HG03039 (cell line): ENCODE data around the gene WDR46.
"Not testable (repeated sequence)": the region's sequence is repeated elsewhere in the genome, so short reads cannot be mapped to it uniquely, and the experiment has no call there.

Experiments used
- ATAC-seq: cut with Tn5 transposase; IDR thresholded peaks from one replicate; pipeline ENCODE4 v1.9.1; 2021; ENCODE audit warnings: mild to moderate bottlenecking, moderate library complexity; ENCODE audit not compliant: unreplicated experiment

The WDR46 gene

DNA sequence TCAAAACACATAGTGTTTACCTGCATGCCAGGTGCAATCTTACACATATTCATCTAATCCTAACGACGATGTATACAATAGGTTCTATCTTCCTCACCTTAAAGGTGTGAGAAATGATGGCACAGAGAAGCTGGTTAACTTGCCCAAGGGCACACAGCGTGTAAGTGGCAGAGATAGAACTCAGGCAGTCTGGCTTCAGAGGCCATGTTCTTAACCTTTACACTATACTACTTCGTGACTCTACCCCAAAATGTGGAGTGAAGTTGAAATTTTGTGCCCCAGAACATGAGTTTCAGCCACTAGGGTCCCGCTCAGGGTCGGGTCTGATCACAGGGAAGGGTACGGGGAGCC is 17.9 kb downstream of the WDR46 start:
- ATAC-seq, result no peak

DNA sequence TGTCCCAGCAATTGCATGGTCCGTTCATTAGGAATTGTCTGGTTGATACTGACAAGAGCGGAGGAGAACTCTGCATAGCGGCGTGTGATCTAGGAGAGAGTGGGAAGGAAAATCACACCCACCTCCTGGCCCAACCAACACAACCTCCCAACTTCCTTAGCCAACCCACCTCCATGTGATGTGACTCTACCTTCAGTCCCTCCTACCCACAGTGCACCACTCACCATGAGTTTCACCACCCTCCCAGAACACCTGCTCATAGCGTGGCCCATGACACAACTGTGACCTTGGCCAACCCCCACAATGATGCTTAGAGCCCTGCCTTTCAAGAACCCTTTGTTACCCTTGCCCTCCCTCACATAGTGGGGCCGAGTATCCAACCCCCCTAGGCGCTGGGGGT is 25.0 kb downstream of the WDR46 start:
- ATAC-seq, result no peak

DNA sequence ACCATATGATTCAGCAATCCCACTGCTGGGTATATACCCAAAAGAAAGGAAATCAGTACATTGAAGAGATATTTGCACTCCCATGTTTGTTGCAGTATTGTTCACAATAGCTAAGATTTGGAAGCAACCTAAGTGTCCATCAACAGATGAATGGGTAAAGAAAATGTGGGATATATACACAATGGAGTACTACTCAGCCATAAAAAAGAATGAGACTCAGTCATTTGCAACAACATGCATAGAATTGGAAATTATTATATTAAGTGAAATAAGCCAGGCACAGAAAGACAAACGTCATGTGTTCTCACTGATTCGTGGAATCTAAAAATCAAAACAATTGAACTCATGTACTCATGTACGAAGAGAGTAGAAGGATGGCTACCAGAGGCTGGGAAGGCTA is 26.5 kb downstream of the WDR46 start:
- not testable (repeated sequence) for ATAC-seq

DNA sequence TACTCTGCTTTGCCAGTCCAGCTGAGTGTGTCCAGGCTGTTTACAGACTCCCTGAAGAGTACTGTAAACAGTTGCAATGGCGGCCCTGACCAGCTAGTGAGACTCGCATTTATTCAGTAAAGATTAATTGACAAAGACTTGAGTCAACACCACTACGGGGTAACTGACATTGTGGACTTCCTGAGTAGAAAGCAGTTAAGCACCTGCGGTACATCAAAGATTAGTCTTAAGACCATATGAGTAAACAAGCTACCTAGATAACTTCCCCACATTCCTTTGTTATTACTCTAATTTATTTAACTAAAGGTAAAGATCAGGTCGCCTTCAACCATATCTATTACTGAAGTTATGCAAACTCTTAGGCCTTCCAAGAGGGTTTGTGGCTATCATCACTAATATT is 30.0 kb downstream of the WDR46 start:
- ATAC-seq, result no peak

DNA sequence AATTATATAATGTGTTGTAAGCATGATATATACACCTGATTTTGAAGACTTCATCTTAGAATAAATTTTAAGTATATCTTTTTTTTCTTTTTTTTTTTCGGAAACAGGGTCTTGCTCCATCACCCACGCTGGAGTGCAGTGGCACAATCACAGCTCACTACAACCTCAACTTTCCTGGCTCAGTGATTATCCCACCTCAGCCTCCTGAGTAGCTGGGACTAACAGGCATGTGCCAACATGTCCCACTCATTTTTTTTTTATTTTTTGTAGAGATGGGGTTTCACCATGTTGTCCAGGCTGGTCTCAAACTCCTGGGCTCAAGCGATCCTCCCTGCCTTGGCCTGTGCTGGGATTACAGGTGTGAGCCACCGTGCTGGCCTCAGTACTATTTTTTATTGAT is 34.4 kb downstream of the WDR46 start:
- no peak for ATAC-seq

DNA sequence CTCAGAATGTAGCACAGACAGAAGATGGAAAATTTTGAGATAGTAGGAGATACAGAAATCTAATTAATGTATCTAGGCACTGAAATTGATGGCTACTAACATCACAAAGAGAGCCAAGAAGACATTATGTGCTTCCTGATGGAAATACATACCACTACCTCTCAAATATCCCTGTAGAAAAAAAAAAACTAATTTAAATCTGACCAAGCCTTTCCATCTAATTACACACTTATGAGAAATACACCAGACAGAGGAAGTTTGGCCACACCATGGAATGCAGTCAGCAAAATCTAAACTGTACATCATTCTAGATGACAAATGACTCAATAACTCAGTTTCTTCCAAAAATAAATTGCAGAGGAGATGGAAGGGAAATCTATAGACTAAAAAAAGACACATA is 36.3 kb downstream of the WDR46 start:
- ATAC-seq, result no peak

DNA sequence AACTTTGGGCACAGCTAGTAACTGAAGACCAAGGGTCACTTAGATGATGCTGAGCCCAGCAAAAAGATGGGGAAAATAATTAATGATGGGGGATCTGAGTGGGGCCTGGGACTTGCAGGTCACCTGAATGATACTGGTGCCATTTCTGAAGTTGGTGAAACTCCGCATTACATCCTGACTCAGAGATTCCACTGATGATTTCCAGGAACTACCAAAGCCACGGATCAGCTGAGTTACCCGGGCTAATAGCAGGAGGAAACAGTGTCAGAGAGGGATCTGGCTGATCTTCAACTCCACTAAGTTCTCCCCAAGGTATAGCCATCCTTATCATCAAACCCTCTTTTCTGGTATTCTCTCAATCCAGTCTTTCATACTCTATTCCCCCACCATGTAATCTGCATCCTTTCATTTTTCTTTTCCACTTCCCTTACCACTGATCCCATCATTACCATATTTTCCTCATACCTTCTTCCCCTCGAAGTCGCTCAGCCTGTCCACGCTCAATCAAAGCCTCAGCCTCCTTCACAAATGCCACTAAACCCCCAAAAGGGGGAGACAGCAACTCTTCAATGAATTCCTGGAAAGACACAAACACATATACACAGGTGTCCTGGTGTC is 37.5 kb downstream of the WDR46 start:
- ATAC-seq, result no peak

DNA sequence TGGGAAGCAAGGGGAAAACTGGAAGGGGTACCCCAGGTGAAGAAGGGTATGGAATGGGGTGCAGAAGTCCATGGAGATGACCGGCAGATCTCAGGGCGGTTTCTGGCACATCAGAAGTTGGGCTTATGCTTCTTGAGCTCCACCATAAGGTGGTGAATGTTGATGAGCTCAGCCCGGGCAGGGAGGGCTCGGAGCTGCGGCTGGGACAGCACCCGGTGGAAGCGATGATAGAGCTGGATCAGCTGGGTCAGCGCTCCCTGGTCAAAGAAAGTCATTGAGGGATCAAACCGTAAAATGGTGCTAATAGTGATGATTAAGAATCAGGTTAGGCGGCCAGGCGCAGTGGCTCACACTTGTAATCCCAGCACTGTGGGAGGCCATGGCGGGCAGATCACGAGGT is 38.3 kb downstream of the WDR46 start:
- no peak for ATAC-seq

DNA sequence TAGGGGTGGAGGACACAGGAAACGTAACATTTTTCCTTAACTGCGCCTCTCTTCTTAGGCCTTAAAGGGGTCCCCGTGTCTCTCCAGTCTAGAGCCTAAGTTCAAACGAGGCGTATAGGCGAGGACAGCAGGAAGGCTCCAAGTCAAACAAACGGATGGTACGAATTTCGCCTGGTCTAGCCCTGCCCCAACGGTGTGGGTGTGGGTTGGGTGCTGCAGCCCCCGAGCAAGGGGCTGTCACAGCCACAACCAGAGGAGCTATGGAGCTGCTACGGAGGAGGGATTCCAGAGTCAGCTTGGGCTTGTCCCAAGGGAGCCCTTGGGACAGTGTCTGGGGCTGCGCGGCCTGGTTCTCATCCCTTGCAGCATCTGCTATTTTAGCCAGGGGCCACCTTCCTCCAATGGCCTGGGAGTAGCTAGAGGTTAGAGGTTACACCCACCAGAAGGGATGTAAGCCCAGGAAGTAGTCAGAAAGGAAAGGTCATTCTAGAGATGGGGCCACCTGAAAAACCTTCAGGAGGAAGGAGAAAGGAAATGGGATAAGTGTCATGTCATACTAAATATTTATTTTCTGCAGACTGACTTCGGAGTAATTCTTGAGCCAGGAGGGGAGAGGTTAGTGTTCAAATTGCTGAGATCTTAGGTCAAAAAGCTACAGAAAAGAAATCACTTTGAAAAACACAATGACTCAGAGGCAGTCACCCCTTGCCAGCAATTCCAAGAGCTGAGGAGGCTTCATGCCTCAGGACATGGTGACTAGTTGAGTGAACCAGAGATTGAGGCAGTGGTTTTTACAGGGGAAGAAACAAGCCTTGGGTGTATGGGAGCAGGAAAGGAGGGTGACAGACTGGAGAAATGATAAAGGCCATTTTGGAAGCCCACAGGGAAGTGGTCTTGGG is 39.1 kb downstream of the WDR46 start:
- no peak for ATAC-seq

DNA sequence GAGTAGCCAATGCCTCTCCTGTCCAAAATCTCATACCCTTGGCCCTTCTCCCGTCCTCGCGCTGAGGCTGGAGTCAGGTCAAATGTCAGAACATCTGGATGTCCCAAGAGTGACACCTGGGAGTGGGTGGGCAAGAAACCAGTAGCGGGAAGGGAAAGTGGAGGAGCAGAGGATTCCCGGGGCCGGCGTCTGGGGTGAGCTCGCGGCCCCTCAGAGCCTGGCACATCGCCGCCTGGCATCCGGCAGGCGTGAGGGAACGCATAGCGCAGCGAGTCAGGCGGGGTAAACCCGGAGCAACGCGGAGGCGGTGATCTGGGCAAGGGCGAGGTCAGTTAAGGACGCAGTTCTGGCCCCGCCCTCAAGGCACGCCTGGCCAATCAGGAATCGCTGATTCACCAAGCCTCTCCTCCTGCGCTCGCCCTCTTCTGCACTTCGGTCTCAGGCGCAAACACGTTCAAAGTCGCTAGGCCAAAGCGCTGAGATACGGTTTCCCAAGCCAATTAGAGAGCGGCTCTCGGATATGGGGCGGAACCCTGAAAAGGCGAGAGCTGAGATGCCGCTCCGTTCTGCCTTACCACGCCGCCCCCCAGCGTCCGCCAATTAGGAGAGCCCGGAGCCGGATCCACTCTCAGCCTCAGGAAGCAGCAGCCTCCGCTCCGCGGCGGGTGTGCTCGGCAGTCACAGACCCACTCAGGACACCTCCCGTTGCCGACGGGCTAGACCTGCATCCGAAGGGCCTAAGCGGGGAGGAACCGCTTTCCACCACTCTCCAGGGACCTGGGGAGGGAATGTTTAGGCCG is 39.9 kb downstream of the WDR46 start:
- peak; percentile 85 for ATAC-seq

DNA sequence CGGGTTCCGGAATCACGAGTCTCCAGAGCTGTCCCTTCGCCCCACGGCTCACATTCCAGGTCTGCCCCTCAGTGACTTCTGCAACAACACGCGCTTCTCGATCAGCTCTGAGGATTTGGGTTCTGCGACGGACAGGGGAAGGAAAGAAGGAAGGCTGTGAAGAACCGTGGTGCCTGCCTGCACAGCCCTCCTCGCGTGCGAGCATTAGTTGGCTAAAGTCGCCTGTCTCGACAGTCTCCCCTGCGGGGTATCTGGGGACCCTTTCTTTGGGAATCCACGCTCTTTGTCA is 40.5 kb downstream of the WDR46 start:
- peak; percentile 2 for ATAC-seq

DNA sequence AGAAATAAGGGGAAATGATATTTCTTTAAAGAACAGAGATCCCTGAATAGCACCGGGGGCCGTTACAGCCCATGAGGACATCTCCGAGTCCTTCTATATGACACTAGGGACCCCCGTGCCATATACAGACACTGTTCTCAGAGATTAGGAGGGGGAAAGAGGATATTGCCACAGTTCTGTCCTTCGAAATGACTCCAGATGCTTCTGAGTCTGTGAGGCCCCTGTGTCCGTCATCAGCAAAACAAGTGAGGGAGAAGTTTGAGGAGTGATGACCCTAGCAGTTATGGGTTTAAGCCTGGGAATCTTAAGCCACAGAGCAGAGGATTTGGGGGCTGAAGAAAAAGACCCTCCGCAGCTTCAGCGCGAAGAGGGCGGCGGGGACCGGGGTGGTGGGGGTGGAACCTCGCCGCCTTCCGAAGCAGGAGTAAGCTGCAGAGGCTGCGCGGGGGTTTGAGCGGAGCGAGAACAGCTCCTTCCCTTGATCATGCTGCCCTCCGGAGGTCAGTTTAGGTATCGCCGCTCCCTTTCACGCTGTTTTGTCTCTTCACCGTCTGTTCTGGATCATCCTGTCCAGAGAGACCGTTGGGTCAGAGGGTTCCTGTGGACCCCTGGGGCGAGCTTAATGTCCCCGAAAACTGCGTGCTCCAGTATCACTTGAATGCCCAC is 40.9 kb downstream of the WDR46 start:
- ATAC-seq, result peak; percentile 37

DNA sequence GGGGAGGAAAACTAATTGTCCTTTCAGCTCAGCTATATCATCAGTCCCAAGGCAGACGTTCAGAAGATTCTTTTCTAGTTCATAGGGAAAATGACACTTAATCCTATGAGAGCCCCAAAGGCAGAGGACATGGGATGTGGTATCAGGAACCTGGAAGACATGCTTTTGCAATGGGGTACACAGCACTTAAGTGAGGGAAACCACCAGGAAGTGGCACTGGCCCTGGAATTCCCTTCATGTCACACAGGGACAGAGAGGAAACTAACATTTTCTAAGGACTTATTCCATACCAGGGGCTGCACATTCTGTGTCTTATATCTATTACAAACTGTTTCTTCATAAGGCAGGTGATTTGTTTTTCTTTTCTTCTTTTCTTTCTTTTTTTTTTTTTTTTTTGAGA is 45.6 kb downstream of the WDR46 start:
- no peak for ATAC-seq

DNA sequence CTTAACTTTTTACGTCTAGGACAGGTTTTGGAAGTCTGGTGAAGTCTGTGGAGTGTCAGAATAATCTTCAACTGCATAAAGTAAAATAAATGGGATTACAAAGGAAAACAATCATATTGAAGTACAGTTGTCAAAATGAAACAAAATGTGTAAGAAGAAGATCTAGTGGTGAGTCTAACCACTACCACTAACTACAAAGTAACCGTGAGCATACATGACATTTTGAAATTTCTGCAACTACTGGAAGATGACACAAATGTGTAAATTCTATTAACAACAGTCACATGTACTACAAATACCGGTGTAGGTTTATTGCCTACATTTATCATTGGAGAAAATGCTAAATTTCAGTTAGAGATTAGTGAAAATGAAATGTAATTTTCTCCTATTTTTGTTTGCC is 47.1 kb downstream of the WDR46 start:
- no peak for ATAC-seq

DNA sequence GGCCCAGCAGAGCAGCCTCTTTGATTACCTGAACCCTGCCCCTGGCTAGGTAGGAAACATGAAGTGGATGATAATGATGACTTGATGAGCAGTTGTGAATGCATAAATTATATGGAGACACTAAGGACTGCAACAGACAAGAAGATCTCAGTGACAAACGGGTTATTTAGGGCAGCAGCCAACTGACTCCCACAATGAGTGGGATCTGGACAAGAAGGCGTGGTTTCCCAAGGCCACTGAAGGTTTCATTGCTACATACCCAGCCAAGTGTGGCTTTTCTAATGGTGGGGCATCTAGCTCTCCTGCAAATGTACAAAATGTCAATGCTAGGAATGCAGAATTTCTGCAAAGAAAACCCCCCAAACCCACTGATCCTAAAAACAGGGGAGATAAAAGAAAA is 51.3 kb downstream of the WDR46 start:
- no peak for ATAC-seq

DNA sequence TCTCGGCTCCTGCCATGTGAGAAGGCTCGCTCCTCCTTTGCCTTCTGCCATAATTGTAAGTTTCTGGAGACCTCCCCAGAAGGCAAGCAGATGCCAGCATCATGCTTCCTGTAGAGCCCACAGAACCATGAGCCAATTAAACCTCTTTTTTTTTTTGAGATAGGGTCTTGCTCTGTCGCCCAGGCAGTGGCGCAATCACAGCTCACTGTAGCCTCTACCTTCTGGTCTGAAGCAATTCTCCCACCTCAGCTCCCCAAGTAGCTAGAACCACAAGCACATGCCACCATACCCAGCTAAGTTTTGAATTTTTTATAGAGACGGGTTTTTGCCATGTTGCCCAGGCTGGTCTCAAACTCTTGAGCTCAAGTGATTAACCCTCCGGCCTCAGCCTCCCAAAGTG is 52.2 kb downstream of the WDR46 start:
- ATAC-seq, result no peak

DNA sequence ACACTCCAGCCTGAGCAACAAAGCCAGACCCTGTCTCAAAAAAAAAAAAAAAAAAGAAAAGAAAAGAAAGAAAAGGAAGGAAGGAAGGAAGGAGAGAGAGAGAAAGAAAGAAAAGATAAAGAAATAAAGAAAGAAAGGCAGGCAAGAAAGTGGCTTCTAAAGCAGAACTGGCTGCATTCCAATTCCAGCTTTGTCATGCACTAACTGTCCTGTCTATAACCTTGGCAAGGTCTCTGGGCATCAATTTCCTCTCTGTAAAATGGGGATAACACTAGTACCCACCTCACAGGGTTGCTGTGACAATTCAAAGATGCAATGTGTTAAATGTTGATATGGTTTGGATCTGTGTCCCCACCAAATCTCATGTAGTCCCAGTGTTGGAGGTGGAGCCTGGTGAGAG is 52.7 kb downstream of the WDR46 start:
- ATAC-seq, result no peak

DNA sequence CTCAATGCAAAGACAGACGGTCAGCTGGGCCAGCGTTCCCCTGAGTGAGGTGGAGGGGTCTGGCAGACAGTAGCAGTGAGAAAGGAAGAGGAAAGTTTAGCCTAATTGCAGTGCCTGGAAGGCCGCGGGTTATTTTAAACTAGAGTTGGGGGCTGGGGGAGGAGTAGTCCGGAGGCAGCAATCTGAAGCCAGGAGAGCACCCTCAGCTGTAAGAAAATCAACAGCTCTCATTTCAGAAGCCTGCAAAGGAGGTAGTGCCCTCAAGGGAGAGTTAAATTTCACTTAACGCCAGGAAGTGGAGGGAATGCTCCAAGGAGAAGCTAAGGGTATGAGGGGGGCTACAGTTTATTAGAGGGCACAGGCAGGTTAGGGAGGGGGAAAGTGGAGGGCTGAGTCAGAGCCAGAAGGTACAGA is 53.8 kb downstream of the WDR46 start:
- ATAC-seq, result no peak
